Mesendoderm (in vitro differentiated cells): ENCODE measurements around the gene UMODL1.

Experiments used
- DNase-seq: peaks from one replicate; pipeline ENCODE4 v3.0.0; 2013
- H2AK5ac ChIP-seq: 2 replicates; pipeline ENCODE4 v1.6.1; 2013; ENCODE audit warnings: low read length, inconsistent platforms
- H2BK120ac ChIP-seq: 2 replicates; pipeline ENCODE4 v1.6.1; 2013; ENCODE audit warnings: low read depth, mild to moderate bottlenecking, low read length, moderate library complexity, mixed read lengths
- H2BK15ac ChIP-seq: replicated peaks from 2 replicates; pipeline ENCODE4 v1.6.1; 2013; ENCODE audit warnings: low read depth, mild to moderate bottlenecking, moderate library complexity
- H2BK5ac ChIP-seq: 2 replicates; pipeline ENCODE4 v1.6.1; 2013; ENCODE audit warnings: low read length, inconsistent platforms
- H3K18ac ChIP-seq: 2 replicates; pipeline ENCODE4 v1.6.1; 2013; ENCODE audit warnings: mild to moderate bottlenecking, low read length, mixed read lengths
- H3K23ac ChIP-seq: one replicate; pipeline ENCODE4 v1.6.1; 2013; ENCODE audit warnings: low read length
- H3K27ac ChIP-seq: 2 replicates; pipeline ENCODE4 v1.5.1; 2013; ENCODE audit warnings: low read depth, mild to moderate bottlenecking, inconsistent platforms, low read length, moderate library complexity
- H3K27me3 ChIP-seq: 2 replicates; pipeline ENCODE4 v1.6.1; 2013; ENCODE audit warnings: low read length, control low read depth, mild to moderate bottlenecking, inconsistent platforms; ENCODE audit not compliant: insufficient read depth, poor library complexity
- H3K36me3 ChIP-seq: 2 replicates; pipeline ENCODE4 v1.6.1; 2013; ENCODE audit warnings: low read length, inconsistent platforms; ENCODE audit not compliant: control insufficient read depth, insufficient read depth
- H3K4ac ChIP-seq: one replicate; pipeline ENCODE4 v1.6.1; 2013; ENCODE audit warnings: low read depth, mild to moderate bottlenecking, low read length, moderate library complexity
- H3K4me1 ChIP-seq: 2 replicates; pipeline ENCODE4 v1.6.1; 2013; ENCODE audit warnings: low read depth, low read length, inconsistent platforms; ENCODE audit not compliant: control insufficient read depth
- H3K4me2 ChIP-seq: 2 replicates; pipeline ENCODE4 v1.6.1; 2013; ENCODE audit warnings: low read length
- H3K4me3 ChIP-seq: 2 replicates; pipeline ENCODE4 v1.5.1; 2013; ENCODE audit warnings: mild to moderate bottlenecking, low read length
- H3K56ac ChIP-seq: one replicate; pipeline ENCODE4 v1.6.1; 2013; ENCODE audit warnings: low read length
- H3K79me1 ChIP-seq: 2 replicates; pipeline ENCODE4 v1.6.1; 2013; ENCODE audit warnings: low read length, inconsistent platforms
- H3K79me2 ChIP-seq: 2 replicates; pipeline ENCODE4 v1.6.1; 2013; ENCODE audit warnings: mild to moderate bottlenecking, low read length; ENCODE audit not compliant: control insufficient read depth, insufficient read depth
- H3K9ac ChIP-seq: 2 replicates; pipeline ENCODE4 v1.6.1; 2013; ENCODE audit warnings: low read length, inconsistent platforms
- H4K5ac ChIP-seq: one replicate; pipeline ENCODE4 v1.6.1; 2013; ENCODE audit warnings: low read length
- H4K8ac ChIP-seq: one replicate; pipeline ENCODE4 v1.6.1; 2013; ENCODE audit warnings: low read depth, mild to moderate bottlenecking, control low read depth, low read length, moderate library complexity
- WGBS: extraction: QIAGEN DNeasy Blood & Tissue Kit; methylation state at CpG from one replicate; pipeline ENCODE4 v1.1.7; 2013; ENCODE audit warnings: low lambda C conversion rate, missing lambda C conversion rate; ENCODE audit not compliant: insufficient coverage; ENCODE audit errors: extremely low coverage; 5-methylcytosine and 5-hydroxymethylcytosine counted together

UMODL1 gene

DNA sequence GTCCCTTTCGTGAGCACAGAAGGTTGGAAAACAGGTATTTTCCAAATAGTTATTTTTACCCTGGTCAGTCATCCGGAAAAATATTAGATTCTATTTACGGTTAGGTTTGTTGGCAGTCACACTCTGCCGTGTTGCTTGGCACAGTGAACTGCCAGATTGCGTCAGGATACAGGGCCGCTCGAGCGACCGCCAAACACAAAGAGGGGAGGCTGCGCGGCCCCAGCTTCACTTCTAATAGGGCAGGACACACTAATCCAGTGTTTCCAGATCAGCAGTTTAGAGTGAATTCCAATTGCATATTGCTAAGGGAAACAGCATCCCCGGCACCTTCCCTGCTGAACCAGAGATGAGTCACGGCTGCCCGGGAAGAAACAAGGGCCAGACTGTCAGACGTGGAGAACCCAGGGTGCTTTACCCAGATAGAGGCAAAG, 22.9 kb downstream of the UMODL1 start:
- no peaks in the 10 kb centered on the region for H3K79me1 ChIP-seq
- no peak overlapping the region for H3K27ac ChIP-seq
- no peak overlapping the region for H3K18ac ChIP-seq
- H2BK5ac ChIP-seq: no peak overlapping the region
- H2AK5ac ChIP-seq: no peak overlapping the region
- H4K5ac ChIP-seq: no peak overlapping the region
- no peak overlapping the region for H3K4me2 ChIP-seq
- no CpG with 5 or more reads among the region's 15 CpGs for WGBS
- peaks cover 2% of the 10 kb centered on the region for H3K4me1 ChIP-seq
- no peak for DNase-seq
- H3K23ac ChIP-seq: no peak overlapping the region
- H2BK120ac ChIP-seq: no peak overlapping the region
- H3K4ac ChIP-seq: no peak overlapping the region
- H4K8ac ChIP-seq: no peak overlapping the region
- no peak overlapping the region for H3K9ac ChIP-seq
- H3K27me3 ChIP-seq: no peaks in the 10 kb centered on the region
- no peak overlapping the region for H2BK15ac ChIP-seq
- no peaks in the 10 kb centered on the region for H3K36me3 ChIP-seq
- no peaks in the 10 kb centered on the region for H3K79me2 ChIP-seq
- H3K4me3 ChIP-seq: no peak overlapping the region
- no peak overlapping the region for H3K56ac ChIP-seq

DNA sequence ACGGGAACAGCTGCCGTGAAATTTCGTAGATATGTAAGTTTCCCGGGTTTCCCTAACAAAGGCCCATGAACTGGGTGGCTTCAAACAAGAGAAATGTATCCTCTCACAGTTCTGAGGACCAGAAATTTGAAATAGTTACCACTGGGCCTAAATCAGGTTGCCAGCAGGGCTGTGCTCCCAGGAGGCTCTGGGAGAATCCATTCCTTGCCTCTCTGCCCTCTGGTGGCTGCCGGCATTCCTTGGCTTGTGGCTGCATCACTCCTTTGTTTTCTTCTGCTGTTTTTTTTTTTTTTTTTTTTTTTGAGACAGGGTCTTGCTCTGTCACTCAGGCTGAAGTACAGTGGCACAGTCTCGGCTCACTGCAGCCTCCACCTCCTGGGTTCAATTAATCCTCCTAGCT, 23.7 kb downstream of the UMODL1 start:
- H3K9ac ChIP-seq: no peak overlapping the region
- H3K27ac ChIP-seq: no peak overlapping the region
- H3K4ac ChIP-seq: no peak overlapping the region
- no peak overlapping the region for H3K4me3 ChIP-seq
- H3K36me3 ChIP-seq: no peaks in the 10 kb centered on the region
- H3K18ac ChIP-seq: no peak overlapping the region
- peaks cover 2% of the 10 kb centered on the region for H3K4me1 ChIP-seq
- WGBS: no CpG with 5 or more reads among the region's 6 CpGs
- H4K5ac ChIP-seq: no peak overlapping the region
- H3K56ac ChIP-seq: no peak overlapping the region
- H2BK5ac ChIP-seq: no peak overlapping the region
- H2AK5ac ChIP-seq: no peak overlapping the region
- no peaks in the 10 kb centered on the region for H3K79me2 ChIP-seq
- H3K27me3 ChIP-seq: no peaks in the 10 kb centered on the region
- H3K79me1 ChIP-seq: no peaks in the 10 kb centered on the region
- no peak overlapping the region for H3K23ac ChIP-seq
- H3K4me2 ChIP-seq: no peak overlapping the region
- H2BK15ac ChIP-seq: no peak overlapping the region
- no peak for DNase-seq
- no peak overlapping the region for H2BK120ac ChIP-seq
- no peak overlapping the region for H4K8ac ChIP-seq

DNA sequence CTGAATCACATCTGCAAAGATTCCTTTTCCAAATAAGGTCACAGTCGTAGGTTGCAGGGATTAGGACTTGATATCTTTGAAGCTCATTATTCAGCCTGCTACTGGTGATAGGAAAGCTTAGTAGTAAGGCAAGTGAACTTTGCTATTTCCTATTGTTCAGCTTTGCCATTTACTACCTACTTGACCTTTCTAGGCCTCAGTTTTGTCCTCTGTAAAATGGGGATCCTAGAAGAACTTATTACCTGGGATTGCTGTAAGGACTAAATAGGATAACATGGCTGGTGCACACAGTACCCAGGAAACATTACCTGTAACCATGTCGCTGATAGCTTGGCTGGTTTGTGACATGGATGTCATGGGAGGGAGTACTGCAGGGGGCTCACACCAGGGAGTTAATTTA, 24.5 kb downstream of the UMODL1 start:
- no peak overlapping the region for H3K4me3 ChIP-seq
- no peak overlapping the region for H3K4ac ChIP-seq
- no peak overlapping the region for H2BK15ac ChIP-seq
- H4K5ac ChIP-seq: no peak overlapping the region
- no peak overlapping the region for H2BK5ac ChIP-seq
- no peaks in the 10 kb centered on the region for H3K27me3 ChIP-seq
- WGBS: no CpG with 5 or more reads among the region's 2 CpGs
- H3K36me3 ChIP-seq: no peaks in the 10 kb centered on the region
- H3K27ac ChIP-seq: no peak overlapping the region
- no peak overlapping the region for H3K23ac ChIP-seq
- no peaks in the 10 kb centered on the region for H3K79me2 ChIP-seq
- no peak overlapping the region for H3K4me2 ChIP-seq
- no peak overlapping the region for H3K56ac ChIP-seq
- H2BK120ac ChIP-seq: no peak overlapping the region
- no peak for DNase-seq
- H3K18ac ChIP-seq: no peak overlapping the region
- H2AK5ac ChIP-seq: no peak overlapping the region
- no peaks in the 10 kb centered on the region for H3K79me1 ChIP-seq
- no peak overlapping the region for H4K8ac ChIP-seq
- H3K4me1 ChIP-seq: peaks cover 2% of the 10 kb centered on the region
- H3K9ac ChIP-seq: no peak overlapping the region

DNA sequence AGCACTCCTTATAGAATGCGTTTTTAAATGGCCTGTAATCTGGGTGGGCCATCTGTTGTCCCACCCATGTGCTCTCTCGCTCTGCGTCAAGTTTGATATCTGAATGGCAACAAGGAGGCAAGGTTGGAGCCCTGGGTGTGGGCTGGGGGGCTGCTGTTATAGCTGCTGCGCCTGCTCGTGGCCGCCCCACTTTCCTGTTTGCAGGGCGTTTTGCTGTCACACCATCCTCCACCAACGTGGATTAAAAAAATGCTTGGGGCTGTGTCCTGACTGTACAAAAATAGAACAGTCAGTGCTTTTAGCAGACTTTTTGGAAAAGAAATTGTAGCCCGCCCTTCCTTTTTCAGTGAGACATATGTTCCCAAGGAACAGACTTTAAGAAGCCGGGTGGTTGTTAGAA, 25.4 kb downstream of the UMODL1 start:
- no peak overlapping the region for H2BK5ac ChIP-seq
- H3K79me2 ChIP-seq: no peaks in the 10 kb centered on the region
- H3K27ac ChIP-seq: no peak overlapping the region
- no CpG with 5 or more reads among the region's 10 CpGs for WGBS
- no peak overlapping the region for H3K9ac ChIP-seq
- DNase-seq: no peak
- H2BK120ac ChIP-seq: no peak overlapping the region
- no peak overlapping the region for H4K8ac ChIP-seq
- no peak overlapping the region for H3K56ac ChIP-seq
- no peak overlapping the region for H4K5ac ChIP-seq
- no peak overlapping the region for H2AK5ac ChIP-seq
- H3K23ac ChIP-seq: no peak overlapping the region
- no peaks in the 10 kb centered on the region for H3K27me3 ChIP-seq
- H3K4me1 ChIP-seq: peaks cover 2% of the 10 kb centered on the region
- no peak overlapping the region for H3K18ac ChIP-seq
- no peaks in the 10 kb centered on the region for H3K36me3 ChIP-seq
- no peak overlapping the region for H3K4me3 ChIP-seq
- H3K79me1 ChIP-seq: no peaks in the 10 kb centered on the region
- no peak overlapping the region for H3K4me2 ChIP-seq
- no peak overlapping the region for H2BK15ac ChIP-seq
- H3K4ac ChIP-seq: no peak overlapping the region

DNA sequence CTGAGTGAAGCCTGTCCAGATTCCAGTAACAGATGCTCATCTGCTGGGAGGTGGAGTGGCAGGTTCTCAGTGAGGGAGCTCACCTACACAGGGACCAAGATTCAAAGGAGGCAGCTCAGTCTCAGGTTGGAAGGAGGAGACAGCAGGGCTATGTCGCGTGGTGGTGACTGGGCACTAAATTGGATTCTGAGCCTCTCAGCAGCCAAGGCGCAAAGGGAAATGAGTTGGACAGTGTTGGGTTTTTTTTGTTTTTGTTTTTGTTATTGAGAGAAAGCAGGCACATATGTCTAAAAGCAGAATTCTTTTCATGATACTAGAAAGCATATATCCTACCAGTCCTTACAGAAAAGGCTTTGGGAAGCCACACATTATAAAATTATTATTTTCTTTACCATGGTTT, 26.2 kb downstream of the UMODL1 start:
- Histone ChIP-seq H3K18ac (no peak overlapping the region), H3K4ac (no peak overlapping the region), H2BK15ac (no peak overlapping the region), H4K8ac (no peak overlapping the region), H2AK5ac (no peak overlapping the region), H3K23ac (no peak overlapping the region), H4K5ac (no peak overlapping the region), H3K79me1 (no peaks in the 10 kb centered on the region), H3K56ac (no peak overlapping the region), H3K4me3 (no peak overlapping the region), H3K79me2 (no peaks in the 10 kb centered on the region), H3K36me3 (no peaks in the 10 kb centered on the region), H3K4me1 (peaks cover 2% of the 10 kb centered on the region), H2BK120ac (no peak overlapping the region), H3K27me3 (no peaks in the 10 kb centered on the region), H2BK5ac (no peak overlapping the region), H3K4me2 (no peak overlapping the region), H3K9ac (no peak overlapping the region), H3K27ac (no peak overlapping the region)
- DNase-seq: no peak
- no CpG with 5 or more reads among the region's 3 CpGs for WGBS

DNA sequence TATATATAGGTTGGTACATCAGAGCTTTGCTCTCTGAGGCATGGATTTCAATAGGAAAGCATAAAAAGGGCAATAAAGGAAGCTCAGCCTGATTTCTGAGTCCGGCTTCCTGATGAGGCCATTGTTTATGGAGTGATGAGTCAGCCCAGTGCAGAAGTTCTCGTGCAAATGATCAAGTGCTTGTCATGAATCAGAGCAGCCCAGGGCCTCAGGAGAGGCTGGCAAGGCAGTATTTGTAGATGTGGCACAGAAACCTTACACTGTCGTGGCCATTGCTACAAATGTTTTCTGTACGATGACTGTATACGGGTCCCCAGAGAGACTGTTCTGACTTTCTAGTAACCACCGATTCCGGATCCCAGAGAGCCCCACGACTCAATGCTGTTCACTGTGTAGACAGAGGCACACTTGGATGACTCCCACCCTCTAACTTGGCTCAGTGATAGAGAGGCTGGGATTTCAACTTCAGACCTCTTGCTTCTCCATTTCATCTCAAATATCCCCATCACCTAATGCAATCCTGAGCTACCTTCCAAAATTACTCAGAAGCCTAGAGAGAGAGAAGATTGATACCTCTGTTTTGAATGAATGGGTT, 26.8 kb downstream of the UMODL1 start:
- Histone ChIP-seq H3K23ac (no peak overlapping the region), H3K27me3 (no peaks in the 10 kb centered on the region), H3K4me3 (no peak overlapping the region), H2BK5ac (no peak overlapping the region), H3K79me2 (no peaks in the 10 kb centered on the region), H3K4me1 (no peaks in the 10 kb centered on the region), H3K18ac (no peak overlapping the region), H2AK5ac (no peak overlapping the region), H3K79me1 (no peaks in the 10 kb centered on the region), H3K56ac (no peak overlapping the region), H3K36me3 (no peaks in the 10 kb centered on the region), H2BK15ac (no peak overlapping the region), H3K27ac (no peak overlapping the region), H2BK120ac (no peak overlapping the region), H4K8ac (no peak overlapping the region), H4K5ac (no peak overlapping the region), H3K4ac (no peak overlapping the region), H3K4me2 (no peak overlapping the region), H3K9ac (no peak overlapping the region)
- DNase-seq: no peak
- no CpG with 5 or more reads among the region's 8 CpGs for WGBS
